HFF-Myc (cell line): Measurements from ENCODE around the gene CDC42EP4.

Experiments
- DNase-seq: peaks from one replicate; pipeline ENCODE4 v3.0.0-alpha.2; 2011; ENCODE audit warnings: low read depth; ENCODE audit errors: extremely low read depth
- H3K4me3 ChIP-seq: replicated peaks from 2 replicates; pipeline ENCODE4 v1.5.1; 2011; ENCODE audit warnings: low read depth, mild to moderate bottlenecking, control low read depth, low read length
- TF ChIP-seq, protein P1 (sequence below): IDR thresholded peaks from 2 replicates; pipeline ENCODE4 v1.5.1; 2012; ENCODE audit warnings: mild to moderate bottlenecking, low read depth, low read length, control low read depth; ENCODE audit errors: missing control alignments

Gene CDC42EP4

DNA sequence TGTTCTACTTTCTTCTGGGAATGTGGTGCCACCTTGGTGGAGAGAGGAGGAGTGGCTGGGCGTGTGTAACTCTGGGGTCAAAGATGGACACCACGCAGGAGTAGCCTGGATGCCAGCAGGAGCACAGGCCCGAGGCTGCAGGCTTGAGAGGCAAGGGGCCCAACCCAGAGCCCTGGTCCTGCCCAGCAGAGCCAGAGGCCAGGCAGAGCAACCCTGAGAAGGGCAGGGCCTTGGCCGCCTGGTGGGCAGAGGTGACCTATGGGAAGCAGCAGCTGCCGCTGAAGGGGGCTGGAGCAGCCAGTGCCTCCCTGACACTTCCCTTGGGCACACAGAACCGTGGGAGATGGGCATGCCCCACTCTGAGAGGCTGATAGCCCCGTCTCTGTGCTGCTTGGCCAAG, 32.1 kb downstream of the CDC42EP4 start:
- no peak for DNase-seq
- TF ChIP-seq, protein P1, sequence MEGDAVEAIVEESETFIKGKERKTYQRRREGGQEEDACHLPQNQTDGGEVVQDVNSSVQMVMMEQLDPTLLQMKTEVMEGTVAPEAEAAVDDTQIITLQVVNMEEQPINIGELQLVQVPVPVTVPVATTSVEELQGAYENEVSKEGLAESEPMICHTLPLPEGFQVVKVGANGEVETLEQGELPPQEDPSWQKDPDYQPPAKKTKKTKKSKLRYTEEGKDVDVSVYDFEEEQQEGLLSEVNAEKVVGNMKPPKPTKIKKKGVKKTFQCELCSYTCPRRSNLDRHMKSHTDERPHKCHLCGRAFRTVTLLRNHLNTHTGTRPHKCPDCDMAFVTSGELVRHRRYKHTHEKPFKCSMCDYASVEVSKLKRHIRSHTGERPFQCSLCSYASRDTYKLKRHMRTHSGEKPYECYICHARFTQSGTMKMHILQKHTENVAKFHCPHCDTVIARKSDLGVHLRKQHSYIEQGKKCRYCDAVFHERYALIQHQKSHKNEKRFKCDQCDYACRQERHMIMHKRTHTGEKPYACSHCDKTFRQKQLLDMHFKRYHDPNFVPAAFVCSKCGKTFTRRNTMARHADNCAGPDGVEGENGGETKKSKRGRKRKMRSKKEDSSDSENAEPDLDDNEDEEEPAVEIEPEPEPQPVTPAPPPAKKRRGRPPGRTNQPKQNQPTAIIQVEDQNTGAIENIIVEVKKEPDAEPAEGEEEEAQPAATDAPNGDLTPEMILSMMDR, result no peak
- no peak overlapping the region for H3K4me3 ChIP-seq

DNA sequence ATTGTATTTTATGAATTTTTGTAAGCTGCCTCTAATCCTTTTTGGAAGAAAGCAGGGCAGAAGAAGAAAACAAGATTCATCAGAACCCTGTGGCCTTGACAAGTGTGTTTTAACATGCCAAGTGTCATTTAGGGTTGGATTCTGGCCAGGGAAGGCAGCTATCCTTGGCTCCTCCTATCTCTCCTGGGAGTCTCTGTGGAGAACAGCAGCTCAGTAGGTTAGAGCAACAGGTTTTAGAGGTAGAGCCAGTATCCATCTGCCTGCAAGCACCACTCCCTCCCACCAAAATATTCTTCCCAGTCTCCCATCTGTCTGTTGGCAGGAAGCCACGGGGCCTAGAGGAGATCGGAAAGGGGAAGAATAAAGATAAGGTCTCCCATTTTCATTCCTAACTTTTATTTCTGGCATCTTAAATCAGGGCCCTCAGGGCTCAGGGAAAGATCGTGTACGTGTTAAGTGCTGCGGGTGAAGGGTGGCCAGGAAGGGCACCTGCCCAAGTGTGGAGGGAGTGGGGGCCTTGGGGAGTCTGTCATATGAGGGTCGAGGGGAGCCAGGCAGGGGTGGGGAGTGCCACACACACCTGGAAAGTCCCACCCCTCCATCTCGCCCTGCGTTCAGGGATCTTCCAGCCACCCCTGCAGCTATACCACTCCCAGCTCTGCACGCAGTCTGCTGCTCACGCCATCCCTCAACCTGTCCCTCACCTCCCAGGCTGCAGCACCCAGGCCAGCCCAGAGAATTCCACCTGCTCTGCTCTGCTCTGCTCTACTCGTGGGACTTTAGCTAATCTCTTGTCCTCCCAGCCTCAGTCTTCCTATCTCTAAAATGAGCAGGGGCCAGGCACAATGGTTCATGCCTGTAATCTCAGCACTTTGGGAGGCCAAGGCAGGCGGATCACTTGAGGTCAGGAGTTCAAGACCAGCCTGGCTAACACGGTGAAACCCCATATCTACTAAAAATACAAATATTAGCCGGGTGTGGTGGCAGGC, 33.0 kb downstream of the CDC42EP4 start:
- TF ChIP-seq, protein P1, result no peak
- H3K4me3 ChIP-seq, result no peak overlapping the region
- no peak for DNase-seq

- no peak overlapping the region for H3K4me3 ChIP-seq
- no peak for DNase-seq
- TF ChIP-seq, protein P1, result no peak
These were observed 33.7 kb downstream of the CDC42EP4 start for GRCh38 chr17:73278049-73278464.

DNA sequence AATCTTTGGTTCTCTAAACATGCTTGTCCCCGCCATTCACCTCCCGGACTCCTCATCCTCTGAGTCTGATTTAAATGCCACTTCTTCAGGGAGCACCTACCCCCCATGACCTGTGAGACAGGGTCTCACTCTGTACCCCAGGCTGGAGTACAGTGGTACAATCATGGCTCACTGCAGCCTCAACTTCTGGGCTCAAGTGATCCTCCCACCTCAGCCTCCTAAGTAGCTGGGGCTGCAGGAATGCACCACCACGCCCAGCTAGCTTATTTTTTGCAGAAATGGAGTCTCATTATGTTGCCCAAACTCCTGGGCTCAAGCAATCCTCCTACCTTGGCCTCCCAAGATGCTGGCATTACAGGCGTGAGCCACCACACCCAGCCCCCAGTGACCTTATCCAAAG, 37.3 kb downstream of the CDC42EP4 start:
- H3K4me3 ChIP-seq, result no peak overlapping the region
- TF ChIP-seq, protein P1, result no peak
- no peak for DNase-seq

DNA sequence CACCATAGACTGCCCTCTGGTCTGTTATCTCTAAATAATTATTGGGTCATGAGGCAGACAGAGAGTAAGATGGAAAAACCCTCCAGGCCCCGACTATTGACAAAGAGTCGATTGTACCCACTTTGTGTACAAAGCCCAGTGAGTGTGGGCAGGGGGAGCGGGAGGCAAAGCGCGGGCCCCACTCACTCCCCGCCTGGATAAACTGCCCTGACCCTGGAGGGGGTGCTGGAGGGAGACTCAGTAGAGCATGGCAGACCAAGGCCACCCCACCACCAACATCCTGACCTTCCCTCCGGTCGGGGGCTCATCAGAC, 38.9 kb downstream of the CDC42EP4 start:
- TF ChIP-seq, protein P1, result no peak
- no peak overlapping the region for H3K4me3 ChIP-seq
- DNase-seq, result no peak

- no peak for DNase-seq
- TF ChIP-seq, protein P1, result no peak
- no peak overlapping the region for H3K4me3 ChIP-seq
These were observed 40.7 kb downstream of the CDC42EP4 start for GRCh38 chr17:73271072-73271471.
